WTC11 (cell line): ENCODE data around the gene AFAP1L1. TPM values are rescaled to one million over a fixed set of nuclear protein-coding genes. Genes with fewer than 3 reads are reported as not detected.

Experiments used
- CTCF ChIP-seq: fragments of 200-600 bp; IDR thresholded peaks from 2 replicates; pipeline ENCODE4 v1.8.0; 2022; ENCODE audit warnings: antibody characterized with exemption
- FOXJ3 ChIP-seq: sonication (generic); formaldehyde crosslinking; IDR thresholded peaks from 2 replicates; pipeline ENCODE4 v1.9.0; 2021; ENCODE audit warnings: missing genetic modification reagents, mild to moderate bottlenecking, borderline replicate concordance
- FOXK1 ChIP-seq: sonication (generic); formaldehyde crosslinking; IDR thresholded peaks from 2 replicates; pipeline ENCODE4 v1.8.0; 2022; ENCODE audit warnings: mild to moderate bottlenecking, moderate library complexity, missing genetic modification reagents
- GTF2I ChIP-seq: fragments of 250-450 bp; sonication (Bioruptor Pico); conservative IDR thresholded peaks from 2 replicates; pipeline ENCODE4 v1.4.0; 2021; ENCODE audit warnings: mild to moderate bottlenecking
- HMGA2 ChIP-seq: fragments of 250-450 bp; sonication (Bioruptor Pico); IDR thresholded peaks from 2 replicates; pipeline ENCODE4 v1.4.0; 2021; ENCODE audit warnings: mild to moderate bottlenecking, moderate library complexity
- IRF2 ChIP-seq: sonication (generic); formaldehyde crosslinking; IDR thresholded peaks from 2 replicates; pipeline ENCODE4 v1.8.0; 2022; ENCODE audit warnings: low read depth, missing genetic modification reagents, borderline replicate concordance
- KAT7 ChIP-seq: sonication (generic); formaldehyde crosslinking; IDR thresholded peaks from 2 replicates; pipeline ENCODE4 v1.8.1; 2023; ENCODE audit warnings: missing genetic modification reagents, mild to moderate bottlenecking, borderline replicate concordance
- MLX ChIP-seq: sonication (generic); formaldehyde crosslinking; IDR thresholded peaks from 2 replicates; pipeline ENCODE4 v1.8.1; 2023; ENCODE audit warnings: mild to moderate bottlenecking, missing genetic modification reagents, moderate library complexity
- MXD4 ChIP-seq: fragments of 250-450 bp; sonication (Bioruptor Pico); IDR thresholded peaks from 2 replicates; pipeline ENCODE4 v1.8.0; 2021; ENCODE audit warnings: mild to moderate bottlenecking, moderate library complexity, borderline replicate concordance
- NFATC4 ChIP-seq: fragments of 250-450 bp; sonication (Bioruptor Pico); IDR thresholded peaks from 2 replicates; pipeline ENCODE4 v1.9.0; 2021; ENCODE audit warnings: mild to moderate bottlenecking
- NR1H2 ChIP-seq: sonication (generic); formaldehyde crosslinking; IDR thresholded peaks from 2 replicates; pipeline ENCODE4 v1.9.0; 2021; ENCODE audit warnings: mild to moderate bottlenecking, moderate library complexity, missing genetic modification reagents
- NR2C2 ChIP-seq: sonication (generic); formaldehyde crosslinking; IDR thresholded peaks from 2 replicates; pipeline ENCODE4 v1.8.0; 2022; ENCODE audit warnings: mild to moderate bottlenecking, missing genetic modification reagents
- NR3C1 ChIP-seq: sonication (generic); formaldehyde crosslinking; conservative IDR thresholded peaks from 2 replicates; pipeline ENCODE4 v1.8.1; 2023; ENCODE audit warnings: low read depth, mild to moderate bottlenecking, missing genetic modification reagents
- PREB ChIP-seq: sonication (generic); formaldehyde crosslinking; IDR thresholded peaks from 2 replicates; pipeline ENCODE4 v1.8.1; 2022; ENCODE audit warnings: mild to moderate bottlenecking, missing genetic modification reagents, moderate library complexity, borderline replicate concordance
- RELA ChIP-seq: sonication (generic); formaldehyde crosslinking; IDR thresholded peaks from 2 replicates; pipeline ENCODE4 v1.8.1; 2022; ENCODE audit warnings: missing genetic modification reagents, mild to moderate bottlenecking, borderline replicate concordance
- SMAD4 ChIP-seq: sonication (generic); formaldehyde crosslinking; IDR thresholded peaks from 2 replicates; pipeline ENCODE4 v1.8.0; 2022; ENCODE audit warnings: mild to moderate bottlenecking, missing genetic modification reagents
- TEAD4 ChIP-seq: sonication (generic); formaldehyde crosslinking; IDR thresholded peaks from 2 replicates; pipeline ENCODE4 v1.8.0; 2022; ENCODE audit warnings: mild to moderate bottlenecking, missing genetic modification reagents
- ZNF232 ChIP-seq: sonication (generic); formaldehyde crosslinking; IDR thresholded peaks from 2 replicates; pipeline ENCODE4 v1.8.0; 2022; ENCODE audit warnings: mild to moderate bottlenecking, missing genetic modification reagents
- ZNF263 ChIP-seq: sonication (generic); formaldehyde crosslinking; IDR thresholded peaks from 2 replicates; pipeline ENCODE4 v1.8.1; 2022; ENCODE audit warnings: low read depth, mild to moderate bottlenecking, moderate library complexity, missing genetic modification reagents
- ZNF423 ChIP-seq: fragments of 250-450 bp; sonication (Bioruptor Pico); IDR thresholded peaks from 2 replicates; pipeline ENCODE4 v2.1.2; 2022; ENCODE audit warnings: mild to moderate bottlenecking, moderate library complexity
- total RNA-seq: library from RNA; stranded (reverse); gene quantifications from 3 replicates; pipeline ENCODE4 v1.2.3, GENCODE V29; 2021
- TF ChIP-seq, protein P1 (sequence below): sonication (generic); formaldehyde crosslinking; IDR thresholded peaks from 2 replicates; pipeline ENCODE4 v1.8.0; 2022; ENCODE audit warnings: mild to moderate bottlenecking, missing genetic modification reagents
- TF ChIP-seq, protein P2 (sequence below): sonication (generic); formaldehyde crosslinking; IDR thresholded peaks from 2 replicates; pipeline ENCODE4 v1.8.1; 2022; ENCODE audit warnings: low read depth, missing genetic modification reagents, borderline replicate concordance
- TF ChIP-seq, protein P3 (sequence below): sonication (generic); formaldehyde crosslinking; IDR thresholded peaks from 2 replicates; pipeline ENCODE4 v1.8.0; 2022; ENCODE audit warnings: mild to moderate bottlenecking, missing genetic modification reagents
- TF ChIP-seq, protein P4 (sequence below): fragments of 250-450 bp; sonication (Bioruptor Pico); IDR thresholded peaks from 2 replicates; pipeline ENCODE4 v1.9.0; 2021; ENCODE audit warnings: mild to moderate bottlenecking
- TF ChIP-seq, protein P5 (sequence below): sonication (generic); formaldehyde crosslinking; IDR thresholded peaks from 2 replicates; pipeline ENCODE4 v1.8.1; 2022; ENCODE audit warnings: mild to moderate bottlenecking, moderate library complexity, missing genetic modification reagents
- TF ChIP-seq, protein P6 (sequence below): fragments of 250-450 bp; sonication (Bioruptor Pico); IDR thresholded peaks from 2 replicates; pipeline ENCODE4 v1.9.0; 2021; ENCODE audit warnings: moderate library complexity, mild to moderate bottlenecking, inconsistent platforms, borderline replicate concordance

Gene AFAP1L1
- total RNA-seq, 1 experiment from 2014 or later: 8.4 TPM

GRCh38 chr5:149271195-149271715, 404 bp upstream of the AFAP1L1 start (continued):
- TF ChIP-seq, protein P1, sequence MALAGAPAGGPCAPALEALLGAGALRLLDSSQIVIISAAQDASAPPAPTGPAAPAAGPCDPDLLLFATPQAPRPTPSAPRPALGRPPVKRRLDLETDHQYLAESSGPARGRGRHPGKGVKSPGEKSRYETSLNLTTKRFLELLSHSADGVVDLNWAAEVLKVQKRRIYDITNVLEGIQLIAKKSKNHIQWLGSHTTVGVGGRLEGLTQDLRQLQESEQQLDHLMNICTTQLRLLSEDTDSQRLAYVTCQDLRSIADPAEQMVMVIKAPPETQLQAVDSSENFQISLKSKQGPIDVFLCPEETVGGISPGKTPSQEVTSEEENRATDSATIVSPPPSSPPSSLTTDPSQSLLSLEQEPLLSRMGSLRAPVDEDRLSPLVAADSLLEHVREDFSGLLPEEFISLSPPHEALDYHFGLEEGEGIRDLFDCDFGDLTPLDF: no peak
- TF ChIP-seq NFATC4 (CRISPR knock-in tag) (no peak), KAT7 (CRISPR knock-in tag) (no peak), GTF2I (no peak), IRF2 (no peak), MXD4 (CRISPR knock-in tag) (no peak), ZNF423 (peak; percentile 57; the same call in 1 of the 2 replicates), SMAD4 (CRISPR knock-in tag) (no peak), NR2C2 (CRISPR knock-in tag) (no peak), PREB (CRISPR knock-in tag) (no peak), FOXJ3 (CRISPR knock-in tag) (no peak), FOXK1 (CRISPR knock-in tag) (peak; percentile 48; the same call in 1 of the 2 replicates), CTCF (no peak), MLX (CRISPR knock-in tag) (no peak), NR3C1 (no peak), ZNF263 (CRISPR knock-in tag) (no peak), RELA (CRISPR knock-in tag) (no peak), HMGA2 (CRISPR knock-in tag) (no peak), TEAD4 (CRISPR knock-in tag) (0 out of 2 replicates have a peak, but pooled peaks have one; percentile 30), ZNF232 (no peak), NR1H2 (no peak)
- TF ChIP-seq, protein P2, sequence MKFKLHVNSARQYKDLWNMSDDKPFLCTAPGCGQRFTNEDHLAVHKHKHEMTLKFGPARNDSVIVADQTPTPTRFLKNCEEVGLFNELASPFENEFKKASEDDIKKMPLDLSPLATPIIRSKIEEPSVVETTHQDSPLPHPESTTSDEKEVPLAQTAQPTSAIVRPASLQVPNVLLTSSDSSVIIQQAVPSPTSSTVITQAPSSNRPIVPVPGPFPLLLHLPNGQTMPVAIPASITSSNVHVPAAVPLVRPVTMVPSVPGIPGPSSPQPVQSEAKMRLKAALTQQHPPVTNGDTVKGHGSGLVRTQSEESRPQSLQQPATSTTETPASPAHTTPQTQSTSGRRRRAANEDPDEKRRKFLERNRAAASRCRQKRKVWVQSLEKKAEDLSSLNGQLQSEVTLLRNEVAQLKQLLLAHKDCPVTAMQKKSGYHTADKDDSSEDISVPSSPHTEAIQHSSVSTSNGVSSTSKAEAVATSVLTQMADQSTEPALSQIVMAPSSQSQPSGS (CRISPR knock-in tag): no peak
- TF ChIP-seq, protein P3, sequence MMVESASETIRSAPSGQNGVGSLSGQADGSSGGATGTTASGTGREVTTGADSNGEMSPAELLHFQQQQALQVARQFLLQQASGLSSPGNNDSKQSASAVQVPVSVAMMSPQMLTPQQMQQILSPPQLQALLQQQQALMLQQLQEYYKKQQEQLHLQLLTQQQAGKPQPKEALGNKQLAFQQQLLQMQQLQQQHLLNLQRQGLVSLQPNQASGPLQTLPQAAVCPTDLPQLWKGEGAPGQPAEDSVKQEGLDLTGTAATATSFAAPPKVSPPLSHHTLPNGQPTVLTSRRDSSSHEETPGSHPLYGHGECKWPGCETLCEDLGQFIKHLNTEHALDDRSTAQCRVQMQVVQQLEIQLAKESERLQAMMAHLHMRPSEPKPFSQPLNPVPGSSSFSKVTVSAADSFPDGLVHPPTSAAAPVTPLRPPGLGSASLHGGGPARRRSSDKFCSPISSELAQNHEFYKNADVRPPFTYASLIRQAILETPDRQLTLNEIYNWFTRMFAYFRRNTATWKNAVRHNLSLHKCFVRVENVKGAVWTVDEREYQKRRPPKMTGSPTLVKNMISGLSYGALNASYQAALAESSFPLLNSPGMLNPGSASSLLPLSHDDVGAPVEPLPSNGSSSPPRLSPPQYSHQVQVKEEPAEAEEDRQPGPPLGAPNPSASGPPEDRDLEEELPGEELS (CRISPR knock-in tag): no peak
- TF ChIP-seq, protein P4, sequence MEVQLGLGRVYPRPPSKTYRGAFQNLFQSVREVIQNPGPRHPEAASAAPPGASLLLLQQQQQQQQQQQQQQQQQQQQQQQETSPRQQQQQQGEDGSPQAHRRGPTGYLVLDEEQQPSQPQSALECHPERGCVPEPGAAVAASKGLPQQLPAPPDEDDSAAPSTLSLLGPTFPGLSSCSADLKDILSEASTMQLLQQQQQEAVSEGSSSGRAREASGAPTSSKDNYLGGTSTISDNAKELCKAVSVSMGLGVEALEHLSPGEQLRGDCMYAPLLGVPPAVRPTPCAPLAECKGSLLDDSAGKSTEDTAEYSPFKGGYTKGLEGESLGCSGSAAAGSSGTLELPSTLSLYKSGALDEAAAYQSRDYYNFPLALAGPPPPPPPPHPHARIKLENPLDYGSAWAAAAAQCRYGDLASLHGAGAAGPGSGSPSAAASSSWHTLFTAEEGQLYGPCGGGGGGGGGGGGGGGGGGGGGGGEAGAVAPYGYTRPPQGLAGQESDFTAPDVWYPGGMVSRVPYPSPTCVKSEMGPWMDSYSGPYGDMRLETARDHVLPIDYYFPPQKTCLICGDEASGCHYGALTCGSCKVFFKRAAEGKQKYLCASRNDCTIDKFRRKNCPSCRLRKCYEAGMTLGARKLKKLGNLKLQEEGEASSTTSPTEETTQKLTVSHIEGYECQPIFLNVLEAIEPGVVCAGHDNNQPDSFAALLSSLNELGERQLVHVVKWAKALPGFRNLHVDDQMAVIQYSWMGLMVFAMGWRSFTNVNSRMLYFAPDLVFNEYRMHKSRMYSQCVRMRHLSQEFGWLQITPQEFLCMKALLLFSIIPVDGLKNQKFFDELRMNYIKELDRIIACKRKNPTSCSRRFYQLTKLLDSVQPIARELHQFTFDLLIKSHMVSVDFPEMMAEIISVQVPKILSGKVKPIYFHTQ: no peak
- TF ChIP-seq, protein P5, sequence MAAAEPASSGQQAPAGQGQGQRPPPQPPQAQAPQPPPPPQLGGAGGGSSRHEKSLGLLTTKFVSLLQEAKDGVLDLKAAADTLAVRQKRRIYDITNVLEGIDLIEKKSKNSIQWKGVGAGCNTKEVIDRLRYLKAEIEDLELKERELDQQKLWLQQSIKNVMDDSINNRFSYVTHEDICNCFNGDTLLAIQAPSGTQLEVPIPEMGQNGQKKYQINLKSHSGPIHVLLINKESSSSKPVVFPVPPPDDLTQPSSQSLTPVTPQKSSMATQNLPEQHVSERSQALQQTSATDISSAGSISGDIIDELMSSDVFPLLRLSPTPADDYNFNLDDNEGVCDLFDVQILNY: peak; percentile 35; the same call in 1 of the 2 replicates
- TF ChIP-seq, protein P6, sequence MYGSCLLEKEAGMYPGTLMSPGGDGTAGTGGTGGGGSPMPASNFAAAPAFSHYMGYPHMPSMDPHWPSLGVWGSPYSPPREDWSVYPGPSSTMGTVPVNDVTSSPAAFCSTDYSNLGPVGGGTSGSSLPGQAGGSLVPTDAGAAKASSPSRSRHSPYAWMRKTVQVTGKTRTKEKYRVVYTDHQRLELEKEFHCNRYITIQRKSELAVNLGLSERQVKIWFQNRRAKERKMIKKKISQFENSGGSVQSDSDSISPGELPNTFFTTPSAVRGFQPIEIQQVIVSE (CRISPR knock-in tag): no peak
